Measurements from ENCODE around the gene NHSL1.

The NHSL1 gene

GRCh38 chr6:138487102-138487604 lies 12.1 kb downstream of the NHSL1 start:
- TF ChIP-seq CTCF (IDR thresholded peaks at IDR 0.05; ENCODE audit: low read depth, low read length), result no peak
- H3K4me3 ChIP-seq (ENCODE audit: low read depth, low read length), result no peak overlapping the region

- no peak overlapping the region for H3K4me3 ChIP-seq (ENCODE audit: low read depth, low read length)
- no peak for TF ChIP-seq CTCF (IDR thresholded peaks at IDR 0.05; ENCODE audit: low read depth, low read length)
Measured at GRCh38 chr6:138486249-138487101, 12.8 kb downstream of the NHSL1 start.

- TF ChIP-seq CTCF (IDR thresholded peaks at IDR 0.05; ENCODE audit: low read depth, low read length), result no peak
Measured at GRCh38 chr6:138485586-138486248, 13.6 kb downstream of the NHSL1 start.

GRCh38 chr6:138485005-138485545 lies 14.2 kb downstream of the NHSL1 start:
- H3K4me3 ChIP-seq (ENCODE audit: low read depth, low read length), result no peak overlapping the region
- no peak for TF ChIP-seq CTCF (IDR thresholded peaks at IDR 0.05; ENCODE audit: low read depth, low read length)

More at GRCh38 chr6:138485586-138486248, 13.6 kb downstream of the NHSL1 start:
- no peak overlapping the region for H3K4me3 ChIP-seq (ENCODE audit: low read depth, low read length)

- no peak overlapping the region for H3K4me3 ChIP-seq (ENCODE audit: low read depth, low read length)
- no peak for TF ChIP-seq CTCF (IDR thresholded peaks at IDR 0.05; ENCODE audit: low read depth, low read length)
Measured at GRCh38 chr6:138484018-138484731, 15.1 kb downstream of the NHSL1 start.

GRCh38 chr6:138482816-138483215 lies 16.5 kb downstream of the NHSL1 start:
- TF ChIP-seq CTCF (IDR thresholded peaks at IDR 0.05; ENCODE audit: low read depth, low read length), result no peak
- H3K4me3 ChIP-seq (ENCODE audit: low read depth, low read length), result no peak overlapping the region

All from WI38 (cell line).